NT2/D1 (cell line): ENCODE measurements around the gene PROM1.

Experiments used
- DNase-seq: peaks from one replicate; pipeline ENCODE4 v3.0.0-alpha.2; 2011; ENCODE audit warnings: low read depth, low spot score
- H3K27me3 ChIP-seq: 2 replicates; pipeline ENCODE4 v1.6.0; 2011; ENCODE audit warnings: mild to moderate bottlenecking; ENCODE audit not compliant: insufficient read length, insufficient read depth
- H3K36me3 ChIP-seq: 2 replicates; pipeline ENCODE4 v1.6.1; 2011; ENCODE audit warnings: mild to moderate bottlenecking, low read length, mixed read lengths; ENCODE audit not compliant: insufficient read depth, insufficient read length
- H3K4me1 ChIP-seq: 2 replicates; pipeline ENCODE4 v1.5.1; 2011; ENCODE audit not compliant: insufficient read depth, insufficient read length
- H3K4me3 ChIP-seq: 2 replicates; pipeline ENCODE4 v1.5.1; 2011; ENCODE audit warnings: low read depth; ENCODE audit not compliant: insufficient read length
- H3K9ac ChIP-seq: 2 replicates; pipeline ENCODE4 v1.6.0; 2011; ENCODE audit warnings: low read depth; ENCODE audit not compliant: insufficient read length
- H3K9me3 ChIP-seq: 2 replicates; pipeline ENCODE4 v1.5.1; 2011; ENCODE audit warnings: mild to moderate bottlenecking, low read length; ENCODE audit not compliant: insufficient read depth
- SUZ12 ChIP-seq: IDR thresholded peaks from 2 replicates; pipeline ENCODE4 v1.6.1; 2011; ENCODE audit not compliant: insufficient read length, insufficient read depth; ENCODE audit errors: extremely low read depth
- YY1 ChIP-seq: IDR thresholded peaks from 2 replicates; pipeline ENCODE4 v1.6.1; 2011; ENCODE audit not compliant: insufficient read length, insufficient read depth
- ZNF274 ChIP-seq: IDR thresholded peaks from 2 replicates; pipeline ENCODE4 v1.6.1; 2011; ENCODE audit warnings: mild to moderate bottlenecking, low read depth, low read length

Gene PROM1

DNA sequence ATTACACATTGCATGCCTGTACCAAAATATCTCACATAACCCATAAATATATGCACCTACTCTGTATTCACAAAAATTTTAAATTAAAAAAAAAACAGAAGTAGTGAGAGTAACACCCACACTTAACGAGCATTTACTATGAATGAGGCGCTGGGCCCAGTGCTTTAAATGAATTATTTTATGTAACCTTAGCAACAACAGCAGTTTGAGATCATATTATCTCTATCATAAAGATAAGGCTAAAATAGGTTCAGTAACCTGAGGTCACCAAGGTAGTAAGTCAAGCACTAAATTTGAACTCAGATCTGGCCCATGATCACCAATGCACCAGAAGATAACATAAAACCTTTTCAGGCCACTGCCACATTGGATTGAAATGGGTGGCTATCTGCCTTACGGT is 5.3 kb upstream of the PROM1 start:
- peaks cover 14% of the 10 kb centered on the region for H3K27me3 ChIP-seq
- no peak for DNase-seq
- TF ChIP-seq SUZ12 (no peak), ZNF274 (no peak), YY1 (no peak)
- H3K9me3 ChIP-seq: peaks cover 11% of the 10 kb centered on the region; the same call in 1 of the 2 replicates
- H3K36me3 ChIP-seq: no peaks in the 10 kb centered on the region
- no peak overlapping the region for H3K9ac ChIP-seq
- no peaks in the 10 kb centered on the region for H3K4me1 ChIP-seq
- H3K4me3 ChIP-seq: no peak overlapping the region

- Histone ChIP-seq H3K27me3 (peaks cover 20% of the 10 kb centered on the region), H3K4me1 (no peaks in the 10 kb centered on the region), H3K4me3 (no peak overlapping the region), H3K9ac (no peak overlapping the region), H3K36me3 (no peaks in the 10 kb centered on the region), H3K9me3 (peaks cover 10% of the 10 kb centered on the region; the same call in 1 of the 2 replicates)
- no peak for DNase-seq
- no peak for TF ChIP-seq YY1
- no peak for TF ChIP-seq SUZ12
- no peak for TF ChIP-seq ZNF274
Observed at GRCh38 chr4:16088601-16089000, 4.8 kb upstream of the PROM1 start.

DNA sequence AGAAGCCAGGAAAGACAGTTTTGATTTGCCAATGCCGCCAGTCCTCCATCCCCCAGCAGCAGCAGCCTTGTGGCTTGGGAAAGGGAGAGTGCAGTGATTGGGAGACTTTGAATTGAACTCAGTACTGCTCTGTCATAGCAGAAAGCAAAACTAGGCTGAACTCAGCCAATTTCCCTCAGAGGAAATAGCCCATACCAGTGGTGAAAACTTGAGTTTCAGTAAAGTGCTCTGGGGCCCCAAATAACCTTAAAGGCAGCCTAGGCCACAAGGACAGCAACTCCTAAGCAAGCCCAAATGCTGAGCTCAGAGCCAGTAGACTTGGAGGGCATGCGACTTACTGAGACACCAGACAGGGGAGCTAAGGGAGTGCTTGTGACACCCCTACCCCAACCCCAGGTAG is 2.0 kb upstream of the PROM1 start:
- H3K9me3 ChIP-seq: no peaks in the 10 kb centered on the region
- H3K27me3 ChIP-seq: peaks cover 22% of the 10 kb centered on the region
- no peak for TF ChIP-seq SUZ12
- no peak for TF ChIP-seq ZNF274
- no peak for TF ChIP-seq YY1
- no peak overlapping the region for H3K9ac ChIP-seq
- H3K4me1 ChIP-seq: no peaks in the 10 kb centered on the region
- no peak overlapping the region for H3K4me3 ChIP-seq
- peaks cover under 1% of the 10 kb centered on the region for H3K36me3 ChIP-seq
- DNase-seq: no peak

- H3K27me3 ChIP-seq: peaks cover 22% of the 10 kb centered on the region
- H3K9ac ChIP-seq: peak overlapping the region; percentile 99
- DNase-seq: peak; percentile 91
- peak overlapping the region; percentile 90 for H3K4me3 ChIP-seq
- TF ChIP-seq ZNF274: no peak
- no peak for TF ChIP-seq YY1
- TF ChIP-seq SUZ12: no peak
- H3K4me1 ChIP-seq: no peaks in the 10 kb centered on the region
- H3K9me3 ChIP-seq: no peaks in the 10 kb centered on the region
- peaks cover 20% of the 10 kb centered on the region for H3K36me3 ChIP-seq
Observed at GRCh38 chr4:16082426-16083240, 1.2 kb downstream of the PROM1 start.

GRCh38 chr4:16082041-16082425 is 1.8 kb downstream of the PROM1 start:
- Histone ChIP-seq H3K9ac (peak overlapping the region; percentile 66), H3K4me3 (peak overlapping the region; percentile 90), H3K27me3 (peaks cover 22% of the 10 kb centered on the region), H3K9me3 (no peaks in the 10 kb centered on the region), H3K4me1 (no peaks in the 10 kb centered on the region), H3K36me3 (peaks cover 21% of the 10 kb centered on the region)
- TF ChIP-seq ZNF274 (no peak), SUZ12 (no peak), YY1 (no peak)
- no peak for DNase-seq

DNA sequence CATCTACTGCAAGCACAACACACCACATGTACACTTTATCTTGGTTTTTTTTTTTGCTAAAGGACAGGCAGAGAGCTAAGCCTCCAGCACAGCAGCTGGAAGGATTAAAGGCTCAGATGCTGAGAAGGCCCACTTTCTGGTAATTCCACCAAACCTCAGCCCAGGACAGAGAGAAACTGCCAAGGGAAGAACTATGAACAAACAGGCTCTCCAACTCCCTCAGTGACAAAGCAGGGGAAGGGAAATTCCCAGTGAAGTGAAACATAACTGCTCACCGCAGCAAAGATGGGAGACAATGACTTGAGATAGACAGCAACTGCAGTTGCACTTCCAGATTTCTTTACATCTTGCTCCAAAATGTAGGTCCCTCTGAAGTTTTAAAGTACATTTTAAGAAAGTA is 4.8 kb downstream of the PROM1 start:
- Histone ChIP-seq H3K36me3 (peaks cover 39% of the 10 kb centered on the region), H3K4me3 (no peak overlapping the region), H3K9ac (no peak overlapping the region), H3K9me3 (no peaks in the 10 kb centered on the region), H3K4me1 (no peaks in the 10 kb centered on the region), H3K27me3 (peaks cover 7% of the 10 kb centered on the region)
- TF ChIP-seq SUZ12 (no peak), YY1 (no peak), ZNF274 (no peak)
- no peak for DNase-seq

DNA sequence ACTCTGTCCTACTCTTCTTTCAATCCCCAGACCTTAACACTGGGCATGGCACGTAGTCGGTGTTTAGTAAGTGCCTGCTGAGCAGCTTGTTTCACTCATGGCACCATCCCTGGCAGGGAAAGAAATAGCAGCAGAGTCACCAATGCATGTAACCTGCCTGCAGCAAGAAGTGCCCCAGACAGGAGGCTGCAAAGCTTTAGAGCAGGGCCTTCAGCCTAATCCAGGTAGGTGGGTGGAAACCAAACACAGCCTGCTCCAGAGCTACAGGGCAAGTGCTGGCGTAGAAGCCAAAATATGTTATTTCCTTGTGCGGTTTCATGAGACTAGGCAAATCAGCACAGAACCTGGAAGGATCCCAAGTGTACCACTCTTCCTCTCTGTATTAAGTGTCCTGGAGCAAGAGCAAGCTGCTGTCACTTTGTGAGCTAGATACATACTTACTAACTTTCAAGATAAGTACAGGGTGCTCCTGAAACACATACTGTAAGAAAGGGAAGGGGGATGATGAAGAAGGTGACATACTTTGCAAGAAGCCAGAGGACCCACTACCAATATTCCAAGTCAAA is 5.5 kb downstream of the PROM1 start:
- Histone ChIP-seq H3K4me3 (no peak overlapping the region), H3K36me3 (peaks cover 39% of the 10 kb centered on the region), H3K9me3 (no peaks in the 10 kb centered on the region), H3K27me3 (peaks cover under 1% of the 10 kb centered on the region), H3K4me1 (no peaks in the 10 kb centered on the region), H3K9ac (no peak overlapping the region)
- DNase-seq: no peak
- TF ChIP-seq ZNF274 (no peak), YY1 (no peak), SUZ12 (no peak)
